Esophagus (tissue), 2 donors: ENCODE data around the gene PPFIBP1. TPM values are rescaled to one million over a fixed set of nuclear protein-coding genes. Genes with fewer than 3 reads are reported as not detected.

Experiments
- H3K27ac ChIP-seq, 2 donors: one replicate each; pipeline ENCODE4 v1.5.1; 2013; ENCODE audit warnings: low read depth in 2 of 2, mild to moderate bottlenecking in 2 of 2, inconsistent platforms in 1 of 2, low read length in 1 of 2, moderate library complexity in 1 of 2
- H3K27me3 ChIP-seq, 2 donors: one replicate each; pipeline ENCODE4 v1.6.1; 2013; ENCODE audit warnings: low read length in 2 of 2, control low read depth in 1 of 2, mild to moderate bottlenecking in 1 of 2; ENCODE audit not compliant: insufficient read depth in 2 of 2, control insufficient read depth in 1 of 2
- H3K36me3 ChIP-seq, 2 donors: one replicate each; pipeline ENCODE4 v1.6.1; 2013; ENCODE audit warnings: low read length in 1 of 2; ENCODE audit not compliant: control insufficient read depth in 2 of 2, insufficient read depth in 2 of 2
- H3K4me1 ChIP-seq, 2 donors: one replicate each; pipeline ENCODE4 v1.6.1; 2013; ENCODE audit warnings: low read length in 1 of 2; ENCODE audit not compliant: control insufficient read depth in 2 of 2, insufficient read depth in 2 of 2
- H3K4me3 ChIP-seq, 2 donors: one replicate each; pipeline ENCODE4 v1.5.1; 2013; ENCODE audit warnings: low read length in 2 of 2, mild to moderate bottlenecking in 2 of 2, low read depth in 1 of 2, moderate library complexity in 1 of 2
- H3K9me3 ChIP-seq, 2 donors: one replicate each; pipeline ENCODE4 v1.6.1; 2013; ENCODE audit warnings: mild to moderate bottlenecking in 2 of 2, low read depth in 1 of 2, low read length in 1 of 2, moderate library complexity in 1 of 2; ENCODE audit not compliant: control insufficient read depth in 2 of 2, insufficient read depth in 1 of 2
- WGBS, 2 donors: extraction: QIAGEN DNeasy Blood & Tissue Kit; methylation state at CpG; one replicate each; pipeline ENCODE4 v1.1.7; 2013; 5-methylcytosine and 5-hydroxymethylcytosine counted together
- polyA plus RNA-seq, 2 donors: library from polyadenylated mRNA; stranded (reverse); fragments of 200-250 nt; gene quantifications; one replicate each; pipeline ENCODE4 v1.2.3, GENCODE V29; 2013
- donor health status: healthy with polysubstance abuse.
- donor health status: Bipolar disorder and iron deficiency.

The PPFIBP1 gene
- polyA plus RNA-seq = 10 to 100 TPM; 12.0 to 13.4 TPM

GRCh38 chr12:27523642-27524493, at the start of gene PPFIBP1:
TSS of gene PPFIBP1 (plus strand) at chr12:27524206. CDS start at chr12:27633397, 109,191 bp downstream.
- Histone ChIP-seq H3K4me3 (peak within 1 kb of the TSS; percentile 66 to 70), H3K4me1 (peaks cover 3 to 4% of the 10 kb centered on the region in 2 donors), H3K9me3 (no peaks in the 10 kb centered on the region), H3K27ac (peak within 1 kb of the TSS; percentile 93 to 96), H3K27me3 (no peaks in the 10 kb centered on the region), H3K36me3 (no peaks in the 10 kb centered on the region)
- 0% methylated on average over 41 of the region's 41 CpGs for WGBS, 2 donors

GRCh38 chr12:27474344-27474743, 49.7 kb upstream of the PPFIBP1 start:
- H3K27me3 ChIP-seq = no peaks in the 10 kb centered on the region
- H3K4me3 ChIP-seq = no peak overlapping the region
- H3K27ac ChIP-seq = no peak overlapping the region
- H3K36me3 ChIP-seq = no peaks in the 10 kb centered on the region
- peaks cover 0 to 11% of the 10 kb centered on the region in 2 donors for H3K9me3 ChIP-seq
- WGBS, 2 donors = 47 to 72% methylated on average over 3 of the region's 3 CpGs
- no peaks in the 10 kb centered on the region for H3K4me1 ChIP-seq

- Histone ChIP-seq H3K4me3 (no peak overlapping the region), H3K27me3 (no peaks in the 10 kb centered on the region), H3K27ac (no peak overlapping the region), H3K36me3 (no peaks in the 10 kb centered on the region), H3K9me3 (peaks cover 0 to 11% of the 10 kb centered on the region in 2 donors), H3K4me1 (no peaks in the 10 kb centered on the region)
Measured at GRCh38 chr12:27477049-27477448, 47.0 kb upstream of the PPFIBP1 start.

GRCh38 chr12:27478949-27479348, 45.1 kb upstream of the PPFIBP1 start:
- no peaks in the 10 kb centered on the region for H3K27me3 ChIP-seq
- no peaks in the 10 kb centered on the region for H3K4me1 ChIP-seq
- peaks cover 0 to 11% of the 10 kb centered on the region in 2 donors for H3K9me3 ChIP-seq
- H3K36me3 ChIP-seq = no peaks in the 10 kb centered on the region
- H3K27ac ChIP-seq = no peak overlapping the region
- H3K4me3 ChIP-seq = no peak overlapping the region

GRCh38 chr12:27480016-27480415, 44.0 kb upstream of the PPFIBP1 start:
- no peak overlapping the region for H3K27ac ChIP-seq
- H3K9me3 ChIP-seq = peaks cover 0 to 11% of the 10 kb centered on the region in 2 donors
- H3K27me3 ChIP-seq = no peaks in the 10 kb centered on the region
- H3K4me1 ChIP-seq = no peaks in the 10 kb centered on the region
- 56 to 84% methylated on average over 1 of the region's 1 CpG for WGBS, 2 donors
- no peak overlapping the region for H3K4me3 ChIP-seq
- H3K36me3 ChIP-seq = no peaks in the 10 kb centered on the region

- Histone ChIP-seq H3K27ac (no peak overlapping the region), H3K4me1 (no peaks in the 10 kb centered on the region), H3K36me3 (no peaks in the 10 kb centered on the region), H3K9me3 (no peaks in the 10 kb centered on the region), H3K27me3 (no peaks in the 10 kb centered on the region), H3K4me3 (no peak overlapping the region)
Measured at GRCh38 chr12:27486961-27487360, 37.0 kb upstream of the PPFIBP1 start.

- Histone ChIP-seq H3K4me1 (no peaks in the 10 kb centered on the region), H3K4me3 (no peak overlapping the region), H3K9me3 (no peaks in the 10 kb centered on the region), H3K27me3 (no peaks in the 10 kb centered on the region), H3K36me3 (no peaks in the 10 kb centered on the region), H3K27ac (no peak overlapping the region)
- 81 to 85% methylated on average over 5 of the region's 5 CpGs for WGBS, 2 donors
Measured at GRCh38 chr12:27488479-27488878, 35.5 kb upstream of the PPFIBP1 start.

GRCh38 chr12:27491226-27491625, 32.8 kb upstream of the PPFIBP1 start:
- no peaks in the 10 kb centered on the region for H3K27me3 ChIP-seq
- no peaks in the 10 kb centered on the region for H3K4me1 ChIP-seq
- WGBS, 2 donors = 78 to 84% methylated on average over 2 of the region's 2 CpGs
- no peaks in the 10 kb centered on the region for H3K36me3 ChIP-seq
- H3K27ac ChIP-seq = no peak overlapping the region
- no peak overlapping the region for H3K4me3 ChIP-seq
- no peaks in the 10 kb centered on the region for H3K9me3 ChIP-seq

GRCh38 chr12:27493260-27493940, 30.6 kb upstream of the PPFIBP1 start:
- H3K9me3 ChIP-seq = no peaks in the 10 kb centered on the region
- H3K27me3 ChIP-seq = no peaks in the 10 kb centered on the region
- no peaks in the 10 kb centered on the region for H3K36me3 ChIP-seq
- no peaks in the 10 kb centered on the region for H3K4me1 ChIP-seq
- no peak overlapping the region for H3K4me3 ChIP-seq
- no peak overlapping the region for H3K27ac ChIP-seq
- WGBS, 2 donors = 65 to 67% methylated on average over 6 of the region's 6 CpGs

- H3K9me3 ChIP-seq = no peaks in the 10 kb centered on the region
- no peak overlapping the region for H3K27ac ChIP-seq
- H3K4me1 ChIP-seq = no peaks in the 10 kb centered on the region
- H3K4me3 ChIP-seq = no peak overlapping the region
- H3K27me3 ChIP-seq = no peaks in the 10 kb centered on the region
- no peaks in the 10 kb centered on the region for H3K36me3 ChIP-seq
- 86% methylated on average over 3 of the region's 3 CpGs for WGBS, 2 donors
Measured at GRCh38 chr12:27497446-27497845, 26.6 kb upstream of the PPFIBP1 start.
